Esophagus squamous epithelium (tissue), 4 donors: ENCODE data around the gene KMT2C.
A peak's percentile ranks its signal among the peaks of the same experiment; 100 is the strongest.

ENCODE experiments used
- CTCF ChIP-seq, 6 experiments: fragments of 450-650 bp in 4 of 6; fragments of 200-600 bp in 2 of 6; sonication (generic) in 2 of 6; IDR thresholded peaks; one replicate each; pipeline ENCODE4 v1.5.1; 2016 to 2019; ENCODE audit warnings: antibody characterized with exemption in 6 of 6, mild to moderate bottlenecking in 4 of 6, moderate library complexity in 4 of 6
- POLR2A ChIP-seq, 4 donors: fragments of 450-650 bp; IDR thresholded peaks; one replicate each; pipeline ENCODE4 v1.6.1; 2017; ENCODE audit warnings: antibody characterized with exemption in 4 of 4, mild to moderate bottlenecking in 4 of 4, moderate library complexity in 3 of 4

- TF ChIP-seq CTCF (IDR thresholded peaks at IDR 0.05), result no peak
- TF ChIP-seq POLR2A (IDR thresholded peaks at IDR 0.05), result peak in 2 of 4 donors; percentile 72 to 74
Measured at GRCh38 chr7:152435384-152436110, at the start of gene KMT2C.
